Fibroblast of skin of right biceps (primary cell): Measurements from ENCODE around the gene TFF3.

ENCODE experiments used
- DNase-seq: peaks from one replicate; pipeline ENCODE4 v3.0.0-alpha.2; 2013

Gene TFF3

DNA sequence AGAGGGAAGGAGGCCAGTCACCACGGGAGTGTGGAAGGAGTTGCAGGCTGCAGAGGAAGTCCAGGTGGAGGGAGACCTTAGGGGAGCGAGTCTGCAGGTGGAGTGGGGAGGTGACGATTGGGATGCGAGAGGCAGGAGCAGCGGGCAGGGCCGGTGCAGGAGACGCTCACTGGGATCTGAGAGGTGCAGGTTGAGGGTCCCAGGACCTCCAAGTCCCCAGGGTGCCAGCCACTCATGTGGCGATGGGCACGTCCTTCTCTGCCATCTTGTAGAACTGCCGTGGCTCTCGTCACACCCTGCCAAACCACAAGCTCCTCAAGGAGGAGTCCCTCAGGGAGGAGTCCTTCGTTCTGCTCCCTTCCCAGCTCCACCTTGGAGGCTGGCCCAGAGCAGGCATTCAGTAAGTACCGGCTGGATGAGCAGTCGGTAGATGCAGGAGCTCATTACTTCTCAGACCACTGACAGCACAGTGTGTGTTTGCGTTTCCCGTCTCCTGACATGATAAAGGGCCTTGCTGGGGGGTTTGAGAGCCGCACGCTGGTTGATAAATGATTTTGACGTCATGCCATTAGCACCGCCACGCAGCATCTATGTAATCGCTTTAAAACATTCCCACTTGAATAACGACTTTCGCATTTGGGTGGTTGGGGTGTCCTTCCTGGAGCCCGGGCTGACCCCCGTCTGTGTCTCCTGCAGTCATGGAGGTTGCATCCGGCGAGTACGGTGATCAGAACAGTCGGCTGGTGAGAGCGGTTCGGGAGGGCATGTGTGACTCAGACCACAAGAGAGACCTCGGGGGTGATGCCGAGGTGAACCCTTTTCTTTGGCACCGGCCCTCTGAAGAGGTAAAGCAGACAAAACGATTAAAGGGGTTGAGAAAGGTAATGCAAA, 27.8 kb downstream of the TFF3 start:
- no peak for DNase-seq

DNA sequence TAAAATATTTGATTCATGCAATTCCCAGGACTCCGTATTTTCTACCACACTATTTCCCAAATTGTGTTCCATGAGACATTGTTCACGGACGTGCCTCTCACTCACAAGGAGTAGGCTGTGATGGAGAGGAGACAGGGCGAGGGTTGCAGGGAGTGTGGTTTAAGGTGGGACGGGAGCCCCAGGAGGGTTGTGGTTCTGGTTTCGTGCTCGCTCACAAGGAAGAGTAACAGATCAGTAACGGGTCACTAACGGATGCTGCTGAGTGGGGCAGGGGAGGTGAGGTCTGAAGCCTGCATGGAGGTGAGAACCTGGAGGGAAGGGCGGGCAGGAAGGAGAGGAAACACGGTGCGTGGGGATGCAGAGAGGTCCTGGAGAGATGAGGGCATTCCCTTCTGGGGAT, 28.8 kb downstream of the TFF3 start:
- no peak for DNase-seq

DNA sequence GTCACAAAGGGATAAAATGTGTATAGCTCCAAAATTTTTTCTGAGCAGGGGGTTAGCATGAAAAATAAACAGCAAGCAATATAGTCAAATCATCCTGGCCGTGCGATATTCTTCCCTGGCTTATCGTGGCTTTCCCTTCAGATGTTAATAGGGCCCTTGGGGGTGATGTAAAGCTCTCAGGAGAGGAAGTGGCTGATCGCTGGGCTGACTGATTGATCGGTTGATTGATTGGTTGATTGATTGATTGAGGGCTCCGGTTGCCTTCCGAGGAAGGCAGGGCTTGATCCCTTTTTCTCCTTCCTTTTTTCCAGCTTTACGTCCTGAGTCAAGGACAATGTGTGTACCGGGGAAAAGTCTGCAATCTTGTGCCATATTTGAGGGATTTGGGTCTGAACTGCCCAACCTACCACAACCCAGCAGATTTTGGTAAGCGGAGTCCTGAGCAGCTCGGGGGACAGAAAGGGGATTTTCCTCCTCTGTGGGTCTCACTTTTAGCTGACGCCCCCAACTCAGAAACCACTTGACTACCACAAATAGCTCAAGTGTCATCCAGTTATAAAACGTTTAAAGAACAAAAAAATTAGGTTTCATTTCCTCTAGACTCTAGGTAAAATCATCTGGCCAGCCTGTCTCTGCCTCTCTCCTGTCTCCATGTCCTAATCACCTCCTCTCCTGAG, 29.5 kb downstream of the TFF3 start:
- no peak for DNase-seq

DNA sequence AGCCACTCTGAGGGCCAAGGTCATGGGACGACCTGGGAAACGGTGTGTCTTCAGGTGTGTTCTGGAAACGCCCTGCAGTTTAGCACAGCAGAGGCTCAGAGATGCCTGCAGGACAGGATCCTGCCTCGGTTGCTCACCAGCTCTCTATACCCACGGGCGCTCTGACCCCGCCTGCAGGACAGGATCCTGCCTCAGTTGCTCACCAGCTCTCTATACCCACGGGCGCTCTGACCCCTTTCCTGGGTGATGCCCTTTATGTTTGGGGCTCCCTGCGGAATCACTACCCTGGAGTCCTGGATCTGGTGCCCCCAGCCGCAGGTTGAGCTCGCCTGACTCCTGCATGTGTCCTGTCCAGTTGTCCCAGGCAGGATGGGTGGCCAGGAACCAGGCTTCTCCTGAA, 32.5 kb downstream of the TFF3 start:
- DNase-seq, result no peak

DNA sequence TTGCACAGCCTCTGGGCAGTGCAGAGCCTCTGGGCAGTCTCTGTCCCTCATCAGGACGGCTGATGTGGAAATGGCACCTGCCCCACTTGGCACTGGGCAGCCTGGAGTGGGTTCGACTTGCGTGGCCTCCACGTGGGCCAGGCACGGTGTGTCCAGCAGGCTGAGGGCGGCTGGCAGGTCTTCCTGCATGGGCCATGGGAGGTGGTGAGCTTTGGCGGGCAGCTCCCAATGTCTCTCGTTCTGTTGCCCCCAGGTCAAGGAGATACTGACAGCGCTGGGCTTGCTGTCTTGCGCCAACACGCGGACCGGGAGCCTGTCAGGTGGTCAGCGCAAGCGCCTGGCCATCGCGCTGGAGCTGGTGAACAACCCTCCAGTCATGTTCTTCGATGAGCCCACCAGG, 33.2 kb downstream of the TFF3 start:
- no peak for DNase-seq

DNA sequence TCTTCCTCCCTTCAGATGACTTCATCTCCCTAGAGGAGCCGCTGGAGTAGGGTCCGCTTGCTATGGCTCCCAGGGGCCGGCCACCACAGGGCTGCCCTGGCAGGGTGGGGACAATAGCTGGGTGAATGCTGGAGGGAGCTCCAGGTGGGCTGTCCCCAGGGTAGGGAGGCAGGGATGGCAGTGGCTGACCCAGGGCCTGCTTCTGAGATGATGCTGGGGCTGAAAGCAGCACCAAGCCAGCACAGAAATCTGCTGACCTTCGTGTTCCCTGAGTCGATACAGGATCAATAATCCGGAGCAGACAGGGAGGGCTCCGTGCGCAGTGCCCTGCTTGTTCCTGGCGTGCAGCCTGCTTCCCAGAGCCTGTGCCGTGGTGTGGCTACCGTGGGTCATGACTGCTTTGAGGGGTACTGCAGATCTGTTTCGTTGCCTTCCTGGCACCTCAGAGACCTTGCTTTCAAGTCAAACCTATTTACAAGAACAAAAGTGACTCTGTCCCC, 34.0 kb downstream of the TFF3 start:
- no peak for DNase-seq

DNA sequence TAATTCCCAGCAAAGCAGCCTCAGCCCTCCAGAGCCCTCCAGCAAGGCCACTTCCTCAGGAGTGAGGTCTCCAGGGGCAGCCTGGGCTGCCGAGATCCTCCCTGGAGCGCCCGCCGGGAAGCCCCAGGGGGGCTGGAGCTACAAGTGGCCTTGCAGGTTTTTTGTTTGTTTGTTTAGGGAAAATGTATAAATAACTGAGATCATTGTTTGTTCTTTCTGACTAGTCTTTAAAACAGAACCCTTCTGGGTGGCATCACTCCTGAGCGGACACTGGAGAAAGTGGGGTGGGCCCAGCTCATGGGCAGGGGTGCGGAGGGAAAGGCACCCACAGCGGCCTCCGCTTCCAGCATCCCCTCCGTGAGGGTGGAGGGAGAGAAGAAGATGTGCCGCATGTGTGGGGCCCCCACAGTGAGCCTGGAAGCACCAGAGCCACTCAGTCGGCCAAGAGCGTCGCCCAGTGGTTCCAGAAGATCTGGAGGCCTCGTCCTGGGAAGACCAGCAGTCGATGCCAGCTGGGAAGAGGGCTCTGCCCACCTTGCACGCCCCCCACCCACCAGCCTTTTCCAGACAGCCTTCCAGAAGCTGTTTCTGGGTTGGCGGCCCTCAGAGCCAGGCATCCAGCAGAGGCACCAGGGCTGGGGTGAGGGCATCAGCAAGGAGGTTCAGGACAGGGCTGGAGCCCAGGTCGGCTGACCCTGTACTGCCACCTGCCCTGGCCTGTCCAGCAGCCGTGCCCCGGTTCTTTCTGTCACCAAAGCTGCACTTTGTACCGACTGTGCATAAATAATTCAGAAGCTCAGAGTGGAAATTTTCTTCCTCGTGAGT, 34.6 kb downstream of the TFF3 start:
- DNase-seq, result no peak

DNA sequence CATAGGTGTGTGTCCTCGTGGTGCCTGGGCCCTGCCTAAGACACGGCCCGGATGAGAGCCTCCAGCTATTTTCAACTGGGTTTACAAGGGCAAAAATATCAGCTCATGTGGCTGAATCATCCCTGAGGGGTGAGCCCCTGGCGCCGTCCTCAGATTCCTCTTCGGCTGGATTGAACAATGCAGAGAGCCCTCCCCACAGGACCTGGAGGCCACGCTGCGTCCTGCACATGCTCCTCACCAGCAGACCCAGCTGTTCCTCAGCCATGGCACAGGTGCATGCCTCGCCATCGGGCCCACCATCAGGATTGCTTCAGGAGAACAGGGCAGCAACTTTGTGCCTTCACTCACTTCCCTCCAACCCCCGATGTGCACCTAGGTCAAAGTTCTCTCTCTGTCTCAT, 35.3 kb downstream of the TFF3 start:
- no peak for DNase-seq

DNA sequence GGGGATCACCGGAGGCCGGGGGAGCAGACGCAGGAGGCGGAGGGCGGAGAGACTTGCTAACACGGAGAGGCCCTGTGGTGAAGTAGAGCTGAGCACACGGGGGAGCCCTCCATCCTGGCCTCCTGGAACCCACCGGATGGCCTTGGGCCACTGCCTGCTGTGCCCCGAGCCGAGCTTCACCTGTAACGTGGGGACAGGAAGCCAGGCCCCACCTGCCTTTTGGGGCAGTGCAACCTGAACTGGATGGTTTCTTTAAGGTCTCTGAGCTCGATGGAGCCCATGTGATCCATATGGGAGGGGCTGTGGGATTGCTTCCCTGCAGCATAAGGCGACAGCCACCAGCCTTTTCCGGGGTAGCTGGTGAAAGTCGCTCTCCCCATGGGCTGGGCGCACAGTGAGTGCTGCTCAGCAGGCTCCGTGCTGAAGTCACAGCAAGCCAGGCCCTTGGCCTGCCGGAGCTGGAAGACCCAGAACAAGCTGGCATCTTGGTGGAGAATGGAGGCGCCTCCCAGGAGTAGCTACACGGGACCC, 35.8 kb downstream of the TFF3 start:
- DNase-seq, result no peak

DNA sequence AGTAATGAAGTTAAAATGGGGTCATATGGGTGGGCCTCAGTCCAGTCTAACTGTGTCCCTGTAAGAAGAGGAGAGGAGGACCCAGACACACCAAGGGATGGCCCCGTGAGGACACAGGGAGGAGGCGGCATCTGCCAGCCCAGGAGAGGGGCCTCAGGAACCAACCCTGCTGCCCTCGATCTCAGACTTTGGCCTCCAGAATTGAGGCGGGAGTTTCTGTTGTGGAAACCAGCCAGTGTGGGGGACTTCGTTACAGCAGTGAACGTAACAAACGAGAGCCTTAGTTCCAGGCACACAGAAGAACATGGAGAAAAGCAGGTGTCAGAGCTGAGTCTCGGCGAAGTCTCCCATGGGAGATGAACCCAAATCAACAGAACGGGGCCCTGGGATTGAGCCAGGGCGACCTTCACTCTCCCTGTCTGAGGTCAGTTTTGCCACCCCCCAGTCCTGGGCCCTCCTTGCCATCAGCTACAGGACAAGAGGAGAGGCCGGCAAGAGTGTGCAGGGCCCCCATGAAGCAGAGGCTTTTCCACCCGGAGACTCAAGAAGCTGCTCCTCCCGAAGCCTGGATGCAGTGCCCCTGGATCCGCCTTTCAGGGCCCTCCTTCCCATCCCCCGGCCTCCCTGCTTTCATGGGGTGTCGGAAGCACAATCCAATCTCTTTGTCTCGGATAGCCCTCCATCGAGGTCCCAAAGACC, 36.6 kb downstream of the TFF3 start:
- DNase-seq, result no peak

DNA sequence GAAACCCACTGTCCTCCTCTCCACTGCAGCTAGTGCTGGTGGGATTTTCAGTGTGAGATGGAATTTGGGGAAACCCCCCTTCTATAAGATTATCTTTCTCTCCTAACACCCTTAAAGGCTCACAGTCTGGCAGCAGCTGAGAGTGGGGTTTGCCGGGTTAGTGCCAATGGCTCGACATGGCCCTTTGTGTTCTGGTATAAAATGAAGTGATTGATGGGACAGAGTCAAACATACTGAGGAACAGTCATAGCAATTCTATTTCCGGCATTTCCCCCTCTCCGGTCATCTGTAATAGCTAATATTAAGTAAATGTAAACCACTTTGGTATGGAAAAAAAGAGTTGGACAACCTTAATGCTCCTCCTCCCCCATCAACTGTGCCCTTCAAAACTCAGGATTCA, 37.6 kb downstream of the TFF3 start:
- peak; percentile 11 for DNase-seq

DNA sequence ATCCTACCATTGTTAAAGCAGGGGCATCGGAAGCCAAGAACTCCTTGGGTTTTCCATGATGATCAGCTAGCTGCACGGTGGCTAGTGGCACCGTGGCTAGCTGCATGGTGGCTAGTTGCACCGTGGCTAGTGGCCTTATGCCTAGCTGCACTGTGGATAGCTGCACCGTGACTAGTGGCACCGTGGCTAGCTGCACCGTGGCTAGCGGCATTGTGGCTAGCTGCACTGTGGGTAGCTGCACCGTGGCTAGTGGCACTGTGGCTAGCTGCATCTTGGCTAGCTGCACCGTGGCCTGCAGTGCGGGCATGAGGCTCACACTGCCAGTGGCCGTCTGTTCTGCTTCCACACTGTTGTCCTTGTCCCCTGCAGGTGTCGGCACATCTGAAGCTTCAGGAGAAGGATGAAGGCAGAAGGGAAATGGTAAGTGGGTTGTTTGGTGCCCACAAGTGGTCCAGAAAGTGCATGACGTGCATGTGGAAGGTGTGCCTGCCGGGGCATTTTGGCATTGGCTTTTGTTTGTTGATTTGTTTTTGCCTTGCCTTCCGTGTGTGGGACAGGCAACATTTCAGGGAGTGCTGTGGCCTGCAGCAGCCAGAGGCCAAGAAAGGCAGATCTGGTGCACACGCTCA, 38.6 kb downstream of the TFF3 start:
- DNase-seq, result no peak

DNA sequence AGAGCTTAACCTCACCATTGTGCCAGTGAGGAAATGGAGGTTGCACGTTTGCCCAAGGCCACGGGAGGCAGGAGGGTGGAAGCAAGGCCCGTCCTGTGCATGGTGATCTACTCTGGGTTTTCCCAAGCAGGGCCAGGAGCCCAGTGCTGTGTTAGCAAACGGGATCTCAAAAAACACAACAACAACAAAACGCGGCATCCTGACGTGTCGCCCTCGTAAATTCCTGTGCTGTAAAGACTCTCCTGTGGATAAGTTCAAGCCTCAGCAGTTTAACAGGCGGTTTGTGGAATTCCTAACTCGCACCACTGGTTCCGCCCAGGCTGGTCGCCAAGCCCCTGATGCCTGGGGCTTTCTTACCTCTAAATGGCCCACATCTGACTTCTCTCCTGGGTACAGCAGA, 39.1 kb downstream of the TFF3 start:
- no peak for DNase-seq

DNA sequence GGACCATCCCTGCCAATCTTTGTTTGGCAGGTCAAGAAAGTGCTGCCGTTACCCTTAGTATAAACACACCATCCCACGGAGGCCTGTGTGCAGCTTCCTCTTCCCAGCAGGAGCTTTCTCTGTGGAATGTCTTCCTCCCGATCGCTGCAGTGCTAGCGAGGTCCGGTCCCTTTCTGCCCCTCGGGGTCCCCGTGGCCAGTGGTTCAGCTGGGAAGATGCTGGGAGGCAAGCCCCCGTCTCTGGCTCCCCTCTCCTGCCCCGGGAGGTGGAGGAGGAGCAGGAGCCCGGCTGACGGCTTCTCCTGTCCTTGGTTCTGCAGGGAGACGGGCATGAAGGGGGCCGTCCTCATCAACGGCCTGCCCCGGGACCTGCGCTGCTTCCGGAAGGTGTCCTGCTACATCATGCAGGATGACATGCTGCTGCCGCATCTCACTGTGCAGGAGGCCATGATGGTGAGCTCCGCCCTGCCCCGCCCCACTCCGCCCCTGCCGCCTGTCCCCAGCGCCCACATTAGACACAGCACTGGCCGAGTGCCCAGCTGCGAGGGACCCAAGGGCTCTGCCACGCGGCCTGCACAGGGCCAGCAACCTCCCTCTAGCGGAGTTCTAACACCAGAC, 42.1 kb downstream of the TFF3 start:
- no peak for DNase-seq

DNA sequence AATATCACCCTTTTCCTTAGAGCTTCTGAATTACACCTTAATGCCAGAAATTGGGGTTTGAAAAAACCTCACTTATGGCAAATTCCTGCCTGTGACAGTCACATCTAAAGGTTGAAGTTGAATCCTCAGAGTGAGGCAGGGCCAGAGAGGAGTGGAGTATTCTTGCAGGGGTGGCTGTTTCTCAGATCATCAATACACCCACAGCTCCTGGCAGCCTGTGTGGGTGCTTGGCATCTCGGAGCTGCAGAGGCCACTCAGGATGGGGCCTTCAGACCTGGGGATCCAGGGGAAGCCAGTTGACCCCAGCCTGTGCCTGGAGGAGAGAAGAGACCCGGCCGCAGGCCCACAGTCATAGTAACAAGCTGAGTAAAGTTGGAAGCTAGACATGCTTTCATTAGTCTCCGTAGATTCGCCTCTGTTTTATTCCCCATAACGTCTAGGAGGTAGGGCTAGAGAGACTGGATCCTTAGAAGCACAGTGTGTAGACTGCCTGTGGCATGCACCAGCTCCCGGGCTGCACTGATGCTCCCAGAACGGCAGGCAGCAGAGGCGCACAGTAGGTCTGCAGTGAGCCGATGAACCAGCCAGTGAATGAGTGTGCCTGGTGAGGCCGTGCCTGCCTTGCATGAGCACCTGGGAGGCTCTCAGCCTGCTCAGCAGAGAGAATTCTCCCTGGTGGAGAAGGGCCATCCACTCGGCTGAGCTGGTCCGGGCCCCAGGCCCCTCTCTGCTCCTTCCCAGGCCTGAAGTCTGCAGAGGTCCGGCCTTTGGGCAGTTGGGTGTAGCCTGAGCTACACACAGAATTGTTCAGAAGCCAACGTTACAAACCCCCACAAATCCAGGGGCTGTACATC, 42.9 kb downstream of the TFF3 start:
- DNase-seq, result no peak

DNA sequence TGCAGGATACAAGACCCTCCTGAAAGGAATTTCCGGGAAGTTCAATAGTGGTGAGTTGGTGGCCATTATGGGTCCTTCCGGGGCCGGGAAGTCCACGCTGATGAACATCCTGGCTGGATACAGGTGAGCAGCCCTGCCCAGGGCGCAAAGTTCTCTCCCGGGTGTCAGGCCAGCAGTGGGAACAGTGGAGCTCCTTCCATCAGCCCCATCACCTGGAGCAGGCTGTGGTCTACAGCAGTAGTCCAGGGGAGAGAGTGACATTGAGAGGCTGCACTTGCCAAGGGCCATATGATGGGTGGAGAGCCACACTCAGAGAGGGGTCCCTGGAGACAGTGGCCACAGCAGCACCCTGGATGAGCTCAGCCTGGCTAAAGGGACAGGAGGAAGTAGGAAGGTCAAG, 44.1 kb downstream of the TFF3 start:
- DNase-seq, result no peak

DNA sequence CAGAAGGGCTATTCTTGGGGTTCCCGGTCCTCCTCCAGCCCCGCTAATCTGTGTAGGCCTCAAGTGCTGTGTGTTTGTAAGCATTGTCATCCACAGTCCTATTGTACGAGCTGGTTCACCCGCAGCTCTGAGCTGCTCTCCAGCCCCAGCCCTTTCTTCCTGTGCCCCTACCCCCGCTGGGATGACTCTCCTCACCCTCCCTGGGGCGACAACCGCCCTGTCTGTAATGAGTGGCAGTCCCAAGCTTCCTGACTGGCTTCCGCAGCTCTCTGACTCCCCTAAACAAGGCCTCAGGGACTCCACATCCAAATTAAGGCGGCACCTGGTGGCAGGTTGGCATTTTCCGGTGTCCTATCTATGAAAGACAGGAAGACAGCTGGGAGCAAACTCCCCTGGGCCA, 45.8 kb downstream of the TFF3 start:
- no peak for DNase-seq

DNA sequence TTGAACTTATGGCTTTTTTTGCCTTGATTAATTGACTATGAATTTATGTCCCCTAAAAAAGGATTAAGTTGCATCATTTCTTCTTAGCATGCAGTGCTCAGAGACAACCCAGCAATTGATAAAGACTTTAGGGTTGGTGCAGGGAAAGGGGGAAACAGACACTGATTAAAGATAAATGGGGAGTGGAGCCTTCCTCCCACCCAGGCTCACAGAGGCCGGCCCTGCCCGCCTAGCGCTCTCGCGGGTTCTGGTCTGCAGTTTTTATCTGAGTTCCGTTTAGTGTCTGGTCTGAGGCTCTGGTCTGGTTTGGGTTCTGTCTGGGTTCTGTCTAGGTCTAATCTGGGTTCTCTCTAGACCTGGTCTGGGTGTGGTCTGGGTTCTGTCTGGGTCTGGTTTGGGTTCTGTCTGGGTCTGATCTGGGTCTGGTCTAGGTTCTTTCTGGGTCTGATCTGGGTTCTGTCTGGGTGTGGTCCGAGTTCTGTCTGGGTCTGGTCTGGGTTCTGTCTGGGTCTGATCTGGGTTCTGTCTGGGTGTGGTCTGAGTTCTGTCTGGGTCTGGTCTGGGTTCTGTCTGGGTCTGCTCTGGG, 48.1 kb downstream of the TFF3 start:
- no peak for DNase-seq

DNA sequence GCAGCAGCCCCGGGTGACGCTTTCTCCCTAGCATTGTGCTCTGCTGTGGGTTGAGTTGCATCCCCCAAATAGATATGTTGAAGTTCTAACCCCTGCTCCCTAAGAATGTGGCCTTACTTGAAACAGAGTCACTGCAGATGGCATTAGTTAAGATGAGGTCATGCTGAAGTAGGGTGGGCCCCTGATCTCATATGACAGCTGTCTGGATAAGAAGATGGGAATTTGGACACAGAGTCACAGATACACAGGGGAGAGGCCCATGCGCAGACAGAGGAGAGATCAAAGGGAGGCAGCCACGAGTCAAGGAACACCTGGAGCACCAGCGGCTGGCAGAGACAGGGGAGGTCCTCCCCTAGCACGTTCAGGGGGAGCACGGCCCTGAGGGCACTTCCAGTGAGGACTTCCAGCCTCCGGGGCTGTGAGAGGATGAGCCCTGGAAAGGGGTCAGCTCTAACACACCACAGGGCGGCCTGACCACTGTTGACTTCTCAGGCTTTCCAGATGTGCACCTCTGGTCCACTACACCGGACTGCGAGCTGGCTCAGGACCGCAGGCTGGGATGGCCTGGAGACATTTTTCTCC, 49.9 kb downstream of the TFF3 start:
- DNase-seq, result no peak
